LoVo (cell line): Measurements from ENCODE around the gene ZDHHC19.
"Not testable (repeated sequence)": the region's sequence is repeated elsewhere in the genome, so short reads cannot be mapped to it uniquely, and the experiment has no call there.

Experiments
- DNase-seq: peaks from one replicate; pipeline ENCODE4 v3.0.0-alpha.2; 2016; ENCODE audit warnings: low spot score

Gene ZDHHC19

DNA sequence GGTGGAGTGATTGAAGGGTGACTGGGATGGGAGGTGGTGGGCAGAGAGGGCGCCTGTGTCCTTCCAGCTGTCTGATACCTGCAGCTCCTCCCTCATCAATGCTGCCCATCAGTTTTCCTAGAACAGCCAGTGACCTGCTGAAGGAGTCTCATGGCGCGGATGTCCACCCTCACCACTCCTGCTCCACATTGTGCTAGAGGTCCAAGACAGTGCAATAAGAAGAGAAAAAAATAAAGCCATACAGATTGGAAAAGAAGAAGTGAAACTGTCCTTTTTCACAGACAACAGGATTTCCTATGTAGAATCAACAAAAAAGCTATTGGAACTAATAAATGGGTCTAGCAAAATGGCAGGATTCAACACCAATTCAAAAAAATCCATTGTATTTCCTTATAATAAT, 7.4 kb downstream of the ZDHHC19 start:
- no peak for DNase-seq

DNA sequence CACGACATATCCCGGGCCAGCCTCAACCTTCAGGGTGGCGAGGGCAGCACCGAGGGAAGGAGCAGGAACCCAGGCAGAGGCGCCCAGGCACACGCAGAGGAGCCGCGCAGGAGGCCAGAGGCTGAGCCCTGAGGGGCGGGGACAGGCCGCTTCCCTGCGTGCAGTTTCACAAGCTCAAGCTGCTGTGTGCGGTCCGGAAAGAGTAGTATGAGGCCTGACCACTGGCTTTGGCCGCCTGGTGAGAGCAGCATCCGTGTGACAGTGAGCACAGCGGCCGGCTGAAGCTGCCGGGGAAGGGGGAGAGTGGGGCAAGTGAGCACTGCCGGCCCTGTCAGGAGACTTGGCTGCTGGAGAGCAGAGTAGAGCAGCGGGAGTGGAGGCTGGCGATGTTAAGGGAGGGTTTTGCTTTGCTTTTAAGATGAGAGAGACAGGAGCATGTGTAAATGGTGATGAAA, 8.7 kb downstream of the ZDHHC19 start:
- DNase-seq = no peak

DNA sequence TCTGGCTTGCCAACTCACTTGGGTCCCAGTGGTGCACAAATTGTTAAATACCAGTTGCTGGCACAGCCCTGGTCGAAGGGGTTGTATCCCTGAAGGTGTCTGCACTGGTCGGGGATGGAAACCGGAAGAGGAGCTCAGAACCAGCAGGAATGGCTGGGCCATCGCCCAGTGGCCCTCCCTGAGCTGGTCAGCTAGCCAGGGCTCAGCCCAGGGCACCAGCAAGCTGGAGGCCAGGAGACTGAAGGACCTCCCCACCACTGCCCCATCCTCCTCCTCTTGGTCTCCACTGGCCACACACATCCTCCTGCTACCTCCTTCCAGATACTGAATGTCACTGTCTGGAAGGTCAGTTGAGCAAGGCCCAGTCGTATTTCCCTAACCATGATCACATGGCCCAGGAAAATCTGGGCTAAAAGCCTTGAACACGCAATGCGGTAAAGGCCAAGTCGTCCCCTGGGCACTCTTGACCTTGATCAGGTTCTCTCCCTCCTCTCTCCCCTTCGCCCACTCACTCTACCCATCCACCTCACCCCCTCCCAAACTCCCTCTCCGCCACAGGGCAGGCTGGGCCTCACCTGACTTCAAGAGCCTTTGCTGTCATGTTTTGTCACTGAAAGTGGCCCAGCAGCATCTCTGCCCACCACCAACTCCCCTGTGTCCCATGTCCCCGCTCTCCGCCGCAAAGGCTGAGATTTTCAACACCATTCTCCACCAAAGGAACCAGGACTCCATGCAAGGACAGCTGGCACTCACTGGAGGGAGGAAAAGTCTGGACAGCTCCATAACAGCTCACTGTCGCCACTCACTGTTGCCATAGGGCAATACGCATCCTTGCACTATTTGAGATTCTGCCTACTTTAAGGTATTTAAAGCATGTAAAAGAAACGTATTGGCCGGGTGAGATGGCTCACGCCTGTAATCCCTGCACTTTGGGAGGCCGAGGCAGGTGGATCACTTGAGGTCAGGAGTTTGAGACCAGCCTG, 12.1 kb downstream of the ZDHHC19 start:
- no peak for DNase-seq

DNA sequence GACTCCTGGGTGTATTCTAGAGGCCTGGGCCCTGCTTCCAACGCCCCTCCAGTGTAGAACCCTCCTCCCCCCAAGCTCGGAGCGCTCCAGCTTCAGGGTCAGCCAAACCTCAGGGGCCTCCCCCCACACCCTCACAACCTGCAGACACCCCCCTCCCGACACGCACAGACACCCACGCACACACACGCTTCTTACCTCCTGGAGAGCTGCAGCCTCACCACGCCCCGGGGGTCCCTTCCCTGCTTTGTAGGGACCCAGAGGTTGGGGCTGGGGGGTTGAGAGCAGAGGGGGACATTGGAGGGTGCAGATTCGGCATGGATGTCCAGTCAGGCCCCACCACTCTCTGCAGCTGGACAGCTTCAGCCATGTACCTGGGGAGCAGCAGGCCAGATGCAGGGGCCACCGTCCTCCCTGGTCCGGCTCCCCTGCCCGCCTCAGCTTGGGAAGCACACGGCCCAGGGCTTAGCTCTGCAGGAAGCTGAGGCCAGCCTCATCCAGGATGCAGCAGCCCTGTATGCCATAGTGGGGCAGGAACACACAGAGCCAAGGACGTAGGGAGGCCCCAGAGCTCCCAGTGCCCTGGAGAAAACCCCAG, 13.0 kb downstream of the ZDHHC19 start:
- DNase-seq = no peak

DNA sequence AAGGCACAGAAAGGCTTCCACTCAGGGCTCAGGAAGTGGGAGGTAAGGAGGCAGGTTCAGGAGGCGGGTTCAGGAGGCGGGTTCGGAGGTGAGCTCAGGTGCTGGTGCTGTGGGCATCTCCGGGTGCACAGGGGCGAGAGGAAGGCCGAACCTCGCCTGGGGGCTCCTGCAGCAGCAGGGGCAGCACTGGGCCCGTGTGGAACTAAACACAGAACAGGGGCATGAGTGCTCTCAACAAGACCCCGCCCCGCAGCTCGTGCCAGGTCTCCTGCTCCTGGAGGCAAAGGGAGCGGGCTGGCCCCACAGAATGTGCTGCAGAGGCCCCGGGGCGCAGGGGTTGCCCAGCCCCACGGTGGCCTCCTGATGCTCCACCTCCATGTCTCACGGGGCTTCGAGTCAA, 13.7 kb downstream of the ZDHHC19 start:
- no peak for DNase-seq

DNA sequence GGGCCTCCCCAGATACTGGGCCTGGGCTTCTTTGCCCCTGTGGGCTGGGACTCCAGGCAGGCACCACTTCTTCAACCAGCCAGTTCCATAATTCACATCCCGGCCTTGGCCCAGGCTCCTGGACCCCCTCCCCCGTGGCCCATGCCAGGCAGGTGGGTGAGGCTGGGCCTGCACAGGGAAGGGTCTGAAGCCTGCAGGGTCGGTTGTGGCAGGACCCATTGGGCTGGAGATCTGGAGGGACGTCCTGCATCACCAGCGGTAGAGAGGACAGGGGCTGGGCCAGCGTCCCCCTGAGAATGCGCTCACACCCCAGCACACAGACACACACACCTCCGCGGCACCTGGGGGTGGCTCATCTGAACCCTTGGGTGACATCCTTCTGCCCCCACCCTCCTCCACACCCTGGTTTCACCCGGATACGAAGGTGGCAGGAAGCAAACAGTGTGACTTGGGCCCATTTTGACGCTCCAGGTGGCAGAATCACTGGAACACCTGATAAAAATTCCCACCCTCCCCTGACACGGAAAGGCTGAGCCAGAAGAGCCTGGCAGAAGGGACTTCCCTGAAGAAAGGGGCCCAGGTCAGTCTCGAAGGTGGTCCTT, 15.4 kb downstream of the ZDHHC19 start:
- no peak for DNase-seq

DNA sequence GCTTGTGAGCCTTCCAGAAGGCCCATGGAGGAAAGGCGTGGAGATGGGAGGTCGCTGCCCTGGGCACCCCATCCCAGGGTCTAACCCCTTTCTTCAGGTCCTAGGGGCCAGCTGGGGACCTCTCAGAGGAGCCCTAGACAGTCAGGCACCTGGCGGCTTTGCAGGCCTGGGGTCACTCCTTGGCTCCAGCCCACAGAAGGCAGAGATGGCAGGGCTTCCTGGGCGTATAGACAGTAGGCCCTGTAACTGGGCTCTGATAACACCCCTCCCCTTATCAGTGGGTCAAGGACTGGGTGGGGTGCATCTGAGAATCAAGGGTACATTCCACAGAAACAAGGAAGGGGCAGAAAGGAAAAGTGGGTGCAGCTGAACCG, 16.7 kb downstream of the ZDHHC19 start:
- DNase-seq = no peak

DNA sequence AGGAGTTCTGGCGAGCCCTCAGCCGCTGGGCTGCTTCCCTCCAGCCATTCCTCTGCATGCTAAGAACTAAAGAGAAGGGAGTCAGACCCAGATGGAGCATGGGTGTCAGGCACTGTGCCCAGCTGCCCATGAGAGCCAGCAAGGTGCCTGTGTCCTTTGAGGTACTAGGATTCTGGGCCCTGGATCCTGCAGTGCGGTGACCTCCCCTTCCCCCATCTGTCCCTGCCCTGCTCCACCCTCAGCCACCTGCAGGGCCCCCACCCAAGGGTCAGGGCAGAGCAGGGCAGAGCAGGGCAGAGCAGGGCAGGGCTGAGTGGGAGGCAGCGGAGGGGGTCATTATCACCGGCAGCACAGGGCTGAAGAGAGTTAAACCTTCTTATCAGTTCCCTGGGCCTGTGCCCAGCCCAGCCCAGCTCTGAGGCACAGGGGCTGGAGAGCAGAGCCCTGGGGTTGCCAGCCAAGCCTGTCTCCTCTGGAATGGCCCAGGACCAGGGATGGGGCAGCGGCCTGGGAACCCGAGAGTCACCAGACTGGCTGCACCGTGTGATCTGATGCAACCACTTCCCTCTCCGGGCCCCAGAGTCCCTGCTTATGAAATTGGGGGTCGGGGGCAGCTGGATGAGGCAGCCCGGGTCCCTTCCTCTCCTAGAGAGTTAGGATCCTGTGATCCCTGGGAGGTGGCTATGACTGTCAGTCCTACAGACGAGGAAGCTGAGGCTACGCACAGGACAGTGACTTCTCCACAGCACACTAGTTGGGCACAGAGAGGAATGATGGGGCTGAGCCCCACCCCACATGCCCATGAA, 17.3 kb downstream of the ZDHHC19 start:
- no peak for DNase-seq

DNA sequence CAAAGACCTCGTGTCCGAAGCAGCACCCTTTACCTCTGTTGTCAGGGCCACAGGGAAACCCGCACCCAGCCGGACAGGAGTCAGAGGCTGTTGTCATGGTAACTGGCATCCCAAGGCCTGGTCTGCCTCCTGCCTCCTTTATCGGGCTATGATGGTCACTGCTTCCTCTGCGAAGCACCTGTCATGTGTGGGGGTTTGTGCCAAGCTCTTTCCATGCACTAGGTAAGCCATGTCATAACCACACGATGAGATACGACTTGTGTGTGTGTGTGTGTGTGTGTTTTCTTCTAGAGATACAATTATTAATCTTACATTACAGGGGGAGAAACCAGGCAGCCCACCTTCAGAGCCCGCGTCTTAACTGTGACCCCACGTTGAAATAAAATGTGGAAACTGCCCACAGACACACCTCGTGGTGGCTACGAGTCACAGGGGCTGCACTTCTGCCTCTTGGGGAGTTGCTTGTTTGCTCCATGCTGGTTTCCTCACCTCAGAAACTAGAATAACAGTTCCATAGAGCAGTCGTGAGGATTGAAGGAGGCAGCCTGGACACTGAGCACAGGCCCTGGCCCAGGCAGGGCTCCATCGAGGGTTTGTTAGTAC, 18.0 kb downstream of the ZDHHC19 start:
- DNase-seq = no peak

DNA sequence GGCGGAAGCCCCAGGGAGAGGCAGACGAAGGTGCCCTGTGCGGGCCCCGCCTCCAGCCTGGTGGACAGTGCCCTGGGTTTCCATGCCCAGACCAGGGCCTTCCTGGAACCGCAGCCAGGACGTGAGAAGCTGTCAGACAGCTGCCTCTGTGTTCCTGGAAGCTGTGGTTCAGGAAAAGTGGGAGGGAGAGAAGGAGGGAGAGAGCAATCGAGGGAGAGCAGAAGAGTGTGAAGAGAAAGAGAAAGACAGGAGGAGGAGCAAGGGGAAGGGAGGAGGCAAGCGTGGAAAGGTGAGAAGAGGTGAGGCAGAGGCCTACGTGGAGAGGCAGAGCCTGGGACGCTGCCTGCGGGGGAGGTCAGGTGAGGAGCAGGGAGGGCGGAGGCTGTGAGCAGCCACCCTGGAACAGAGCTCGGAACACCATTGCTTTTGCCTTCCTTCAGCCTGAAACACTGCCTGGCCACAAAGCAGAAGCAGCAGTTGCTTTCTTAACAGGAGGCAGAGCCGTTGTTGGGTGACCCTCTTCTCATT, 18.6 kb downstream of the ZDHHC19 start:
- no peak for DNase-seq

DNA sequence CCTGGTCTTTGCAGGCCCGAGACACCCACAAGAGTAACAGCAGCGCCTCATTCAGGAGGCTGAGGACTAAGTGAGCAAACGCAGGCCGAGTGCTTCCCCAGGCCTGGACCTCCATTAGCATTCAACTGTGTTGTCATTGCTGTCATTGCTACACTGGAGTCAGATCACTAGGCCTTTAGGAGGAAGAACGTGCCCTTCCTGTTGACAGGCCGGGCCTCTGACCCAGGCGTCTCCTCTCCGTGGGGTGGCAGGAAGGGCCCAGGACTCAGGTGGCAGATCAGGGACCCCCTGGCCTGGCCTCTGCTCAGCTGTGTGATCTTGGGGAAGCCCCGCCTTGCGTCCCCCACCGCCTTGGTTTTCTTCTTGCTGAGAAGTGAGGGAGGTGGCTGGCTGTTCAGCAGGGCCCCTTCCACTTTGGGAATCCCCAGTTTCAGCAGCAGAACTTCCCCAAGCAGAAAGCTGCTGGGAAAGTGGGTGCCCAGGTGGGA, 19.1 kb downstream of the ZDHHC19 start:
- no peak for DNase-seq

DNA sequence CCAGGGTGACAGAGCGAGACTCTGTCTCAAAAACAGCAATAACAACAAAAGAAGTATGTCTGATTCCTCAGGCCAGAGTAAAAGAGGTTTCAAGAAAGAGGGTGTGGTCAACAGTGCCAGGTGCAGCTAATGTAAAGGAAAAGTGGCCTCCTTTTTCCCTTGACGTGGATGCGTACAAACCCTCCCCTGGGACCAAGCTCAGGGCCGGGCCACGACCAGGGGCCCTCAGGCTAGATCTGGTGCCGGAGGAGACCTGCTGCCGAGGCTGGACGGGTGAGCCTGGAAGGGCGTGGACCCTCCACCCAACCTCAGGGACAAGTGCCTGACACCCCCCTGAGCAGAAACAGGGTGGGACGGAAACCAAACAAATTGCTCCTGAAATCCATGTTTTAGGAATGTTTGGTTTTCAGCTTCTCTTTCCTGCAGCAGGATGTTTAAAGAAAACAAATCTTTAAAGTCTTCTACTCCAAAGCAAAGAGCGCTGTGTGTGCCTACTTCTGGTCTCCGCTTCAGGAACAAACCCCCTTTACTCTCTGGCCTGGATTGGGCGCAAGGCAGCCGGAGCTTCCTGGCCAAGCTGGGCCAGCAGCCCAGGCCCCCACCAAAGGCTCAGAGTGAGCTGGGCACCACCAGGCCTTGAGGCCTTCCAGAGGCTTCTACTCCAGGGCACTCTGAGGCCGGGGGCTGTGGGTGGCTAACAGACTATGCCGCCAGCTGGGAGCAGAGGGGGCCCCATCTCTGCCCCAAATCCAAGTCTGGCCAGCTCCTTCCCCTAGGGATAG, 21.4 kb downstream of the ZDHHC19 start:
- no peak for DNase-seq

DNA sequence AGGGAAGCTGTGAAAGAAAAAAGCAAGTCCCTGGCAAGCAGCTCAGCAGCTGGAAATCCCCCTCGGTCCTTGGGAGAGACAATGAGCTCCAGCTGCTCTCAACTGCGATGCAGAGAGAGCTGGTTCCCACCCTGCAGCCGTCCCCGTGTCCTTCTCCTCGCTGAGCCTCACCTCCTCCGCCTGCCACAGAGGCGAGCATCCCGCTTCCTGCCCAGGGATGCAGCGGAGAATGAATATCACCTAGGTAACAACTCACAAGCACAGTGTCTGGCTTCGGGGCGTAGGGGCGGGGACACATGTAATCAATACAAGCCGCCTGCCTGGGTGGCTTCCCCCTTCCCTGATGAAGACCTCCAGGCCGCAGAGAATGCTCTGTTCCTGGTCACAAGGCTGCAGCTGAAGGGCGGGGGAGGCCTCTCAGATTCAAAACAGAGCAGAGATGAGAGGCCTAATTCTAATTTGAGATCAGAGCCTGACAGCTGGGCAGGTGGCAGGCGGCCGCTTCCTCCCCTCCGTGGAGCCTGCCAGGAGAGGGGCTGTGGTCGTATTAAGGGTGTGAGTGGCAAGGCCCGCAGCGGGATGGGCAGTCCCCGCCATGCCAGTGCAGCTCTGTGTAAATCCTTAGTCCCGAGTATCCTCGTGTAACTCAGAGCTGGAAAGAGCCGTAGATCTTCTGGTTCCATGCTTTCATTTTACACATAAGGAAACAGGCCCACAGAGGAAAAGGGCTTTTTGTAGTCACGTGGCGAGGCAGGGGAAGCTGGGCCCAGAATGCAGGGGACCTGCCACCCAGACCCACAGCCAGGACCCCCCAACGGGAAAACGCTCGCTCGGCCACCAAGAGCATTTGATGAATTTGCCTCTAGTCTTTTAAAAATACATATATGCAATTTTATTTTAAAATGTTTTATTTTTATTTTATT, 24.3 kb downstream of the ZDHHC19 start:
- DNase-seq = no peak

DNA sequence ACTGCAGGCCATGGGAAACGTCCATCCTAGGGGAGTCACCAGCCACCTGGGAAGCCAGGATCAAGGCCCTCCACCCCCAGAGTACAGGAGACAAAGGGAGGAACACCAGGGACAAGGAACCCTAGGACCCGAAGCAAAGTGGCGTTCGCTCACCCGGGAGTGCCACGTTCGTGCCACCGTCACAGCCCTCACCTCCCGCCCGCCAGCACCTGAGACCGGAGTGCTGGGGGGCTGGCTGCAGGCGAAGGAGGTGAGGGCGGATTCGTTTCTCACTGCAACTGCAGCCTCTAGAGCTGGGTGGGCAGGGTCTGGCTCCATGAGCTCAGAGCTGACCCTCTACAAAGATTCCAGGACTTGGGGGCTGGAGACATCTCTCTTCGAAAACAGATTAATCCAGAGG, 26.3 kb downstream of the ZDHHC19 start:
- DNase-seq = no peak

DNA sequence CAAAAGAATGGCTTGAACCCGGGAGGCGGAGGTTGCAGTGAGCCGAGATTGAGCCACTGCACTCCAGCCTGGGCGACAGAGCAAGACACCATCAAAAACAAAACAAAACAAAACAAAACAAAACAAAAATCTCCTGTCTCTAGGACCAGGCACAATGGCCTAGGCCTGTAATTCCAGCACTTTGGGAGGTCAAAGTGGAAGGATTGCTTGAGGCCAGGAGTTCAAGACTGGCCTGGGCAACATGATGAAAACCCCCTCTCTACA, 27.1 kb downstream of the ZDHHC19 start:
- not testable (repeated sequence) for DNase-seq

DNA sequence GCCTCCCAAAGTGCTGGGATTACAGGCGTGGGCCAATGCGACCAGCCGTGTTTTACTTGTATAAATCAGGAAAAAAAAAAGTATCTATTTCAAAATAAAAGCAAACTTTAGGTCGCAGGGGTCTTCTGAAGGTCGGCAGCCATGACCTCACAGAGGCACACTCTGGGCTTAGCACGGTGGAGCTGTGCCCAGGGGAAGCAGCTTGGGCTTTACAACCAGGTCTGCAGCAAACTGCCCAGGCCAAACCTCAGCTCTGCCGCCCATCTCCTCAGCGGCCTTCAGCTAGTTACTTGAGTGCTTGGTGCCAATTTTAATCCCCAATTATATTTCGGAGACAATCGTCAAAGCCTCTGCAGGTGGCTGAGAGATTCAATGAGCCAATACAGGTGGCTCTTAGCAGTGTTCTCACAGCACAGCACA, 30.1 kb downstream of the ZDHHC19 start:
- DNase-seq = no peak

DNA sequence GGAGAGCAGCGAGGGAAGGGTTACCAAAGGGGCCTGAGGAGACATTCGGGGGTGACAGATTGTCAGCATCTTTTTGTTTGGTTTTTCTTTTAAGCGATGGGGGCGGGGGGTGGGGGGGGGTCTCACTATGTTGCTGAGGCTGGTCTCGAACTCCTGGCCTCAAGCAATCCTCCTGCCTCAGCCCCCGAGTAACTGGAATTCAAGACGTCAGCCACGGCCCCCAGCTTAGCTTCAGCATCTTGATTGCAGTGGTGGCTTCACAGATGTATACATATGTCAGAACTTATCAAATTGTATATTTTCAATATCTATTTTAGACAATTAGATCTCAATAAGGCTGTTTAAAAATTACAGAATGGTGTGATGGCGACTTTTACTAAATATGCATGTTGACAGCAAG, 30.9 kb downstream of the ZDHHC19 start:
- DNase-seq = no peak

DNA sequence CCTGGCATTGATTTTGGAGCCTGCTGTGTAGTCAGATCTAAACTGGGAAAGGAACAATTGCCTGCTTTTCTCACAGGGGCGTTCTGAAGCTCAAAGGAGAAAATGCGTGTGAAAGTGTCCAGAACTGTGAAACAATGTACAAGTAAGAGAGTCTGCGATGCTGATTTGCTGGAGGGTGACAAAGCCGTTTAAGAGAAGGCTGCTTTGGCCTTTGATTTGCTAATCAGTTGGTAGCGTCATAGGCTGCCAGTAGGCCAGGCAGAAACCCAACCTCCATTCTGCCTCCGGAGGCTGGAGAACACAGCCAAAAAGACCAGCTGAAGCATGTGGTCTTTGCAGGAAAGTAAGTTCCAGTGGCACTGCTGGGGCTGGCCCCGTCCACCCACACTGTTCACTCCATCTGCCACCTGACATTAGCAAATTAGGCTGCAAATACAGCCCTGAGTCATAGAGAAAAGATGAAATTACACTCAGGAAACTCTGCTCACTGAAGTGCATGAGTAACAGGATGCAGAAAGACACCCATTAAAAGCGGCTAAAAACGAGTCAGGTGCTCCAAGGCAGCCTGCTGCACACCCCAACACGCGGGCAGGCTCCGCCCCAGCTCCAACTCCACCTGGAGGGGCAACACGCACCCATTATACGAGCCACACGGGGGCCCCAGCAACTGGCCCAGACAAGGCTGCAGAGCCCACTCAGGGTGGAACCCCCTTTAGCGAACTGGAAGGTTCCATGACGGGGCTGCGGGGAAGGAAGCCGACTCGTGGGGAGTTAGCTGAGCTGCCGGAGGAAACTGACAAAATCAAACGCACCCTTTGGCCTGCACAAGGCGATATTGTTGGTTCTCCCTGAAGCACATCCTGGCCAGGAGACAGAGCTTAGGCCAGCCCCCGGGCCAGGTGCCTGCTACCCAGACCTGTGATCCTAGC, 31.6 kb downstream of the ZDHHC19 start:
- no peak for DNase-seq

DNA sequence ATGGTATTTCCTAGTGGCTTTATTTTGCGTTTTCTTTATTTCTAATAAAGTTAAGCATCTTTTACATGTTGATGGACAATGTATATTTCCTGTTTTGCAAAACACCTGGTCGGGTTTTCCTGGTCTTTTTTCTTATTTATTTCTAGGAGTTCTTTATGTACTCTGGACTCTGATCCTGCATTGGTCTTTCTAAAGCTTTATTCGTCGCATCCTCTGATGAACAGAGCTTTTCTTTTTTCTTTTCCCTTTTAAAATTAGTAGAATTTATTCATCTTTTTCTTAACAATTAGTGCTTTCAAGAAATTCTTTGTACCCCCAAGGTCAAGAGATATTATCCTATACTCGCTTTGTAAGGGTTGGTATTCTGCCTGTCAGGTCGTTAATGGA, 32.2 kb downstream of the ZDHHC19 start:
- DNase-seq = no peak
